Activated CD8-positive, alpha-beta memory T cell treated with anti-CD3 and anti-CD28 coated beads, Interleukin-2, amount 50 U/mL, for 24 hours (primary cell): Measurements from ENCODE around the gene ITPRIP.
A peak's percentile ranks its signal among the peaks of the same experiment; 100 is the strongest.

Experiments
- DNase-seq: peaks from one replicate; pipeline ENCODE4 v3.0.0-alpha.2; 2020; ENCODE audit errors: extremely low read depth

Gene ITPRIP

DNA sequence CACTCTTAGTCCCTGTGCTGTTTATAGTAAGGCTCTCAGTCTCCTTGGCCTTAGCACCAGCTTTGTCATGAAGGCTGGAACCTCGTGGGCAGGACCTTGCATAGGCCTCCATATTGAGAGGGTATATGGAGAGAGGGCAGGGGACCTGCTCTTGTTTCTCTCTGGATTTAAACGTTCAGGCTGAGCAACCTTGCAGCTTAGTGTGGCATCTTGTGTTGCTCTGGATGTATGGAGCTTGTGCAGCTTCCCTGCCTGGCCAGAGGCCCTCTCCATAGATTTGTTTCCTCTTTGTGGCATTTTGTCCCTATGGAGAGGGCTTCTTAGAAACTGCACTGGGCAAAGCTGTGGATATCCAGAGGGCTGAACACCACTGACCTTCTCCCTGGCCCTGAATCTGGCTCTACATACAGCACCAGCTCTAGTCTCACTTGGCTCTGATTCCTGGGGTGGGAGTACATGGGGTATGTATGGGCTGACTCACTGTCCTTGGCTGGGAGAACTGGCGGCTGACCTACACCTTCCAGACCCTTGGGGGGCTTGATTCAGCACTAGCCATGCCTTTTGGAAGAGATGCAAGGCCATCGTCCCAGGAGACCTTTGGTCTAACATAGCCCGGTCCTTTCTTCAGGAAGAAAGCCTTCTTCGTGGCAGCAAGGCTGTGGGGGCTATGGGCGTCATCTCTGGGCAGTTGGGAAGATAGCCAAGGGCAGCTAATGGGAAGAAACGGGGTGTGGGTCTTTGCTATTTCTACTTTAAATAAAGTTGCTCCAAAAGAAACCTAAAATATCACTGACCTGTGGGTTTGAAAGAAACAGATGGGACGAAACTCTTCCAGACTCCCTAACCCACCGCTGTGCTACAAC is 30.5 kb downstream of the ITPRIP start:
- no peak for DNase-seq

DNA sequence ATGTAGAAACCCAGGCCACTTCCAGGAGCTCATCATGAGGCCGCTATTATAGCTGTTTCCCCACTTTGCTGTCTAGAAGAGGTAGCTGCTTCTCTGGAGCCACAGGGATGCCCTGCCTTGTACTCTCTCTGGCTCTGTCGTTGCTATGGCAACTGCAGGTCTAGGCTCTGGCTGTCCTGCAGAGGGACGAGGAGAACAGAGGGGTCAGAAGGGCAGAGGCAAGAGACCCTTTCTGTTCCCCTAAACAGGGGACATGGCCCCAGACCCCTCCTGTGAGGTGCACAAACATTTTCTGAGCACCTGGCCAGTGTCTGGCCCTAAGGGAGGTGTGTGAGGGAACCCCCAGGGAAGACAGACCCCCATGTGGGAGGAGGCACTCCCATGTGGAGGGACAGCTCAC is 31.4 kb downstream of the ITPRIP start:
- no peak for DNase-seq

DNA sequence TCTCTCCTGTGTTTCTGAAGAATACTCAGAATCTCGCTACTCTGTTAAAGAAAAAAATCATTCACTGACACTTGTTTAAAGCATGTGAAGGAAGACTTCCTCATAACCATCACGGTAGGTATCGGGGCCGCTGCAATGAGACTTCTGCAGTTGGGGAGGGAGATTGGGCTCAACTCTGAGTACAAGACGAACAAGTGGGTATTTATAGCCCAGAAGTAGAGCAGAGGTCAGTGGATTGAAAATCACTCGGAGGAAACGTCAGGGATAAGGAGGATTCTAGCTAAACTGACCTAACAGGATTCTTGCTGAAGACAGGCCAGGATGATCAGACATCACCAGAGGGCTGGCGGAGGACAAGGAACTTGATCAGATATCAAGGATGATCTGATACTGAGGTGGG is 33.3 kb downstream of the ITPRIP start:
- no peak for DNase-seq

DNA sequence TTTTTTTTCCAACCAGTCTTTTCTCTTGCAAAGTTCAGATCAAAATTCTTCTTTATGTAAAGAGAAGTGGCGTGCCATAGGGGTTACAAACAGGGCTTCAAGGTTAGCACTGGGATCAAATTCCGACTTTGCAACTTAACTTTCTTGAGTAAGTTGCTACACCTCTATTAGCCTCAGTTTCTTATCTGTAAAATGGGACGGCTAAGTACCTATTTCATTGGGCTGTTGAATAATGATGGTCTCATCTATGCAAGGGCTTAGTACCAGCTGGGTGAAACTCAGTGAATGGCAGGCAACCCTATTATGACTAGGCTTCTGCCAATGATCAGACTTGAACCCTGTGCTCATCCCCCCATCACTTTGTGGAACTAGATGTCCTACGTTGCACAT is 33.9 kb downstream of the ITPRIP start:
- no peak for DNase-seq

DNA sequence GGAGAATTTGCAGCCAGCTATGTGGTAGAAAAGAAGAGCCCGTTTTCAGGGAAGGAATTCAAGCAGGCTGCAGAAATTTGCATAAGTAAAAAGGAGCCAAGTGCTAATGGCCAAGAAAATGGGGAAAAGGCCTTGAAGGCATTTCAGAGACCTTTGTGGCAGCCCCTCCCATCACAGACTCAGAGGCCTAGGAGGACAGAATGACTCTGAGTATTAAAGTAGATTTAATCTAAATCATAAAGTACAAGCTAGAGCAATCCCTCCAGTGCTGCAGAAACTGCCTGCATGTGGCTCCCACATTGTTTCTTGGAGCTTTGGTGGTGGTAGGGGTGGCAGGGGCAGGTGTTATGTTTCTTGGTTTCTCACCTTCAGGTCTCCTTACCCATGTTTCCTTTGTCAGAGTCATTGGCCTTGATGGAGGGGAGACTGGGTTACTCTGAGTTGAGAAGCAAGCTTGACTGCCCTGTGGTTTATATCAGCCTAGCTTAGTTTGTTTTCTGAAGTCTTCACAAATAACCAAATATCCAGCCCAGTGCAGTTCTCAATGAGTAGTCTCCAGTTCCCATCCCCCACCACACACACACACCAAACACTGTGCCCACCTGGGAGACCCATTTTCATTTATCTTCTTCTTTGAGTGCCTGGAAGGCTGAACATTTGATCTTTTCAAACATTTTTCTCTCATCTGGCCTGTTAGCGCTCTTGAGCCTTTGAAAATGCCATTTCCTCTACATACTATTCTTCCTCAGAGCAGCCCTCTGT is 34.5 kb downstream of the ITPRIP start:
- no peak for DNase-seq

DNA sequence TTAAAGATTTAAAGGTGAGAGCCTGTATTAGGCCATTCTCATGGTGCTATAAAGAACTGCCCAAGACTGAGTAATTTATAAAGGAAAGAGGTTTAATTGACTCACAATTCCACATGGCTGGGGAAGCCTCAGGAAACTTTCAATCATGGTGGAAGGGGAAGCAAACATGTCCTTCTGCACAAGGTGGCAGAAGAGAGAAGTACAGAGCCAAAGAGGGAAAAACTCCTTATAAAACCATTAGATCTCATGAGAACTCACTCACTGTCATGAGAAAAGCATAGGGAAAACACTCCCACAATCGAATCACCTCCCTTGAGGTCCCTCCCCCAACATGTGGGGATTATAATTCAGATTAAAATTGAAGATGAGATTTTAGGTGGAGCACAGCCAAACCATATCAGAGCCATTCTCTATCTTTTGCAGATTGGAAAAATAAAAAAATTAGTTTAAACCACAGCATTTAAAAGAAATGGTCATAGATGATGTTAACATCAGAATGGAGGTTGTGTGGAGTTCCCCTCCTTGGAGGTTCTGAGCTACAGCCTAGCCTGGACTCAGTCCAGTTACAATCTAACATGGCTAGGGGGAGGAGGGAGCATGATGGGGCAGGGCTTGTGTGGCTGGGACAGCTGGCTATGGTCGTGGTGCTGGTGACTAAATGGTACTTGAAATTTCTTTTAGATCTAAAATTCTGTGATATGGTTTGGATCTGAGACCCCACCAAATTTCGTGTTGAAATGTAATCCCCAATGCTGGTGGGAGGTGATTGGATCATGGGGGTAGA is 36.2 kb downstream of the ITPRIP start:
- no peak for DNase-seq

DNA sequence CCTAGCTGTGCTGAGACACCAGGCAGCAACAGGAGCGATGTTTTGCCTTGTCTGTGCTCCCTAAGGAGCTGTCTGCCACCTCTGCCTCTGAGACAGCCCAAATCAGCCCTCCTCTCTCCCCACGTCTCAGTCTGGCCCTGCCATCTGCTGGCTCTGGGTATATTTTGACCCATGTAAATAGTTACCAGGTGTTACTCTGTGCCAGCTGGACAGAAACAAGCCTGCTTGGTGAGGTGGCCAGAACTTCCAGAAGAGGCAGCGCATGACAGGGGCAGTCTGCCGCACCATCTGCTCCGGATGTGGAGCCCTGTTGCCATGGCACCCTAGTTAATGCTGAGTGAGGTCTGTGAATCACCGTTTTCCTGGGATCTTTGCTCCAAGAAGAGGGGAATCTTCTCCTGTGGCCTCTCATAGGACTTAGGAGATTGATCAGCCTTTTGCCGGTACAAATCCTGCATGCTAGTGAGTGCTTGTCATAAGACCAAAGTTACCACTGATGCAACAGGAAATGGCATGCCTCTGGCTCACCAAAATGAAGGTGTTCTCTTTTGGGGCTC is 37.5 kb downstream of the ITPRIP start:
- DNase-seq, result no peak

DNA sequence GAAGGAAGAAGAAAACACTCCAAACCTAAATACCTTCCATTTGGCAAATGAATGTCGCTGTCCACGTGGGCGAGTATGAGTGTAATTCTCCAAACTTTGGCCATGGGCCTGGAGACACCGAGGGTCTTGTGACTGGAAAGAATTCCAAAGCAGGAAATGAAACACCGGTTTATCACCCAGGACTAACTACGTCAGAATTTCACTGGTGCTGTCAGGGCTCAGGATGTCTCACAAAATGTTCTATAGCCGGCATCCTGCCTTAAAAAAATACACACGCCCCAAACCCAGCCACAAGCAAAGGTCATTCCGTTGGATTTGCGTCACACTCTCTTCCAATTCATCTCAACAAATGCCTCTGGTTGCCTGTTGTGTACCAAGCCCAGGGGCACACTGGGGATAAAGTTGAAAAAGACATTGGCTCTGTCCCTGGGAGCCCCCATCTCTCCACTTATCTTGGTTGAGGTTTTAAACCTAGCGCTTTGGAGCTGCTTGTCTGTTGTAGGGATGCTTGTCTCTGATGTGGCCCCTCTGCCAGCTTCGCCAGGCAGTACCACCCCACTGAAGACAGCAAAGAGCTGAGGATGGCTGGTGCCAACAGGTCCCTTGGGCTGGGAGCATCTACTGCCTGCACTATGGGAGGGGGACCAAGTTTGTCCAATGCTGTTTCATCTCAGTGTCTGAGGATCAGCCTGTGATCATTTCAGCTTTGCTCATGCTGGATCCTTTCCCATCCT is 38.1 kb downstream of the ITPRIP start:
- DNase-seq, result no peak

DNA sequence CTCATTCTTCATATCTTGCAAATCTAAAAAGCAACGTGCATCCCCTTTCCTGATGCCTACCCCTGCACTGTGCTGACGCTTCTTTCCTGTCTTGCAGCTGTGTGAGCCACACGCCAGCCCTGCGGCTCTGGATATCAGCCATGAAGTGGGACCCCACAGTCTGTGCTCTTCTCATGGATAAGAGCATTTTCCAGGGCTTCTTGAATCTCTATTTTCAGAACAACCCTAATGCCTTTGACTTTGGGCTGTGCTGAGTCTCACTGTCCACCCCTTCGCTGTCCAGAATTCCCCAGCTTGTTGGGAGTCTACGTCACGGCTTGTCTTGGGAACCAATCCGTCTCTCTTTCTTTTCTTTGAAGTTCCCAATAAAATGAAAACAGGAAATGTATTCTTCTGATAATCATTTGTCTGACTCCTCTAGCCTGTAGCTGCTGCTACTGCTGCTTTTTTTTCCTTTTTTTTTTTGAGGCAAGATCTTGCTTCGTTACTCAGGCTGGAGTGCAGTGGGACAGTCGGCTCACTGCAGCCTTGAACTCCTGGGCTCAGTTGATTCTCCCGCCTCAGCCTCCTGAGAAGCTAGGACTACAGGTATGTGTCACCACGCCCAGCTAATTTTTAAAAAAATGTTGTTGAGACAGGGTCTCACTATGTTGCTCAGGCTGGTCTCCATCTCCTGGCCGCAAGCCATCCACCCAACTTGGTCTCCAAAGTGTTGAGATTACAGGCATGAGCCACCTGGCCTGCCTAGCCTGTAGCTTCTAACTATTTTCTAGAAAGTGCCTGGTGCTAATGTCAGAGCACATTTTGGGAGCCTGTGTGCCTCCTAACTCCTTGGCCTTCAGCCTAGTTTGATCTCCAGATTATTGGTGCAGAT is 39.0 kb downstream of the ITPRIP start:
- no peak for DNase-seq

DNA sequence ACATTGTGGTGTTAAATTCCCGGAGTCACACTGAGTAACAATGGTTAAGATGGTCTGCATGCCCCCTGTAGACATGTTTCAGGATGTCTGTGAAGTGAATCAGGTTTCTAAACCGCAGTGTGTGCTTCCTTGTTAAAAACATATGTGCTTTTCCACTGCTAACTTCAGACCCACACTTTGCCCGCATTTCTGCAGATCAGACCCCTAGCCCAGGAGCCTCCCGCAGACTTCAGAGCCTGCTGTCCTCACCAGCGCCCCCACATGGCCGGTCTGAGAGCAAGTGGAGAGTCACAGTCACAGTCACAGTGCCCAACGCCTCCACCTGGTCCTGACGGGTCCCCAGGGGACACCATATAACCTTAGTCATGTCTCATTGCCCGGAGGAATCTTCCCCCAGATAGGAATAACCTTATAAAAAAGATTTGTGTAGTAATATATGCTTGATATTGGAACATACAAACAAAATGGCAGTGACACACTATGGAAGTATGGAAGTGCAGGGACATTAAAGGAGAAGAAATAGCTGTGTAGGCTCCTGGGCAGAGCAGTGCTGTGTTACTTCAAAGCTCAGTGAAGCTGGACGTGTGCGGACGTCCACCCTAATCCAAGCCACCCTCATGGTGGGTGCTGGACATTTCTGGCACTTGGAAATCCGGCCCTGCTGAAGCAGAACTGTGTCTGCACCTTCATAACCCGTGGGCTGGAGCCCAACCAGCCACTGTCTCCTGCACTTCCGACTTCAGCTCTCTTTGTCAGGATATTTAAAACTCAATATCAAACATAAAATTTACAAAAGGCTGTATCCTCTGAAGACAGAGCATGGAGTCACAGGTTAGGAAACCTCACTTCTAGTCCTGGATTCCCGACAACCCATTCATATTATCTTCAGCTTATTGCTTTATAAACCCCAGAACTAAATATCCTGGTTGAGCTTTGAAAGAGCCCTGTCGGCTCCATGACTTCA is 40.3 kb downstream of the ITPRIP start:
- no peak for DNase-seq

DNA sequence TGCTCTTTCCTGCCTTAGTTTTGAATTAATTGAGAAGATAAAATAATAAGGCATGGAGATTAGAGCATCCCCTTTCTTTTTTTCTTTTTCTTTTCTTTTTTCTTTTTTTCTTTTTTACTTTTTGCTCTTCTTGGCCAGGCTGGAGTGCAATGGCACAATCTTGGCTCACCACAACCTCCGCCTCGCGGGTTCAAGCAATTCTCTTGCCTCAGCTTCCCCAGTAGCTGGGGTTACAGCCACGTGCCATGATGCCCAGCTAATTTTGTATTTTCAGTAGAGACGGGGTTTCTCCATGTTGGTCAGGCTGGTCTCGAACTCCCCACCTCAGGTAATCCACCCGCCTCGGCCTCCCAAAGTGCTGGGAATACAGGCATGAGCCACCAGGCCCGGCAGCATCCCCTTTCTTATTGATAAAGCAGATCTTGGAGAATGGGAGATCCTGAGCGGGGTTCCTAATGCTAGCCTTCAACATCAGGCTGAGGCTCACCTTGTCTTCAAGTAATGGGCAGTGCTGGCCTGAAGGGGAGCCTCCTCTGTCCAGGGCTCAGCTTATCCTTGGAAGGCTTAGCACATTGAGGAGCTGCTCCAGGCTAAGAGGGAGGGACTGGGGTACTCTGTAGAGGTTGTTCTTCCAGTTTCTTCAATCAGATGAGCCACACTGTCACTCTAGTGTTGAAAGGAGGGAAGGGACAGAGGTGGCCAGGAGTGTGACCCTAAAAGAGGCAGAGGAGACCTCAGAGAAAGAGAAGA is 41.4 kb downstream of the ITPRIP start:
- DNase-seq, result no peak

DNA sequence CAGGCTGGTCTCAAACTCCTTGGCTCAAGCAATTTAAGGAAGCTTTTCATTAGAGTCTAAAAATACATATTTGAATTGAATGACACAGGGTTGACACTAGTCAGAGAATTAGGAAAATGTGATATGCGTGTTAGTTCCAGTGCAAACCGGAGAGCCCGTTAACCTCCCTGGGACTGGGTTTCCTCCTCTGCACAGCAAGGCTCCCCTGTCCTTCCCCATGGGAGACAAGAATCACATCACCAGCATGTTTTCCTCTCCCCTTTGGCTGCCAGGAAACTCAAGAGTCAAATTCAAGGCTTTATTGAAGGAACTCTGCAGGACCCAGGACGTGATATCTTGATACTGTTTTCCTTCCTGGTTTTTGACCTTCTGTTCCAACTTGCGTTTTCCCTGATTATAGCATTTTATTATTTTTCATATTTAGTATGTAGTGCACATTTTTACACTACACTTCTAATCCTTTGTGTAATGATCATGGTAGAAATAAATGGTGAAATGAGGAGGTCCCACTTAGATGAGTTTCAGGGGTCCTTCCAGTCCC is 44.4 kb downstream of the ITPRIP start:
- DNase-seq, result no peak

DNA sequence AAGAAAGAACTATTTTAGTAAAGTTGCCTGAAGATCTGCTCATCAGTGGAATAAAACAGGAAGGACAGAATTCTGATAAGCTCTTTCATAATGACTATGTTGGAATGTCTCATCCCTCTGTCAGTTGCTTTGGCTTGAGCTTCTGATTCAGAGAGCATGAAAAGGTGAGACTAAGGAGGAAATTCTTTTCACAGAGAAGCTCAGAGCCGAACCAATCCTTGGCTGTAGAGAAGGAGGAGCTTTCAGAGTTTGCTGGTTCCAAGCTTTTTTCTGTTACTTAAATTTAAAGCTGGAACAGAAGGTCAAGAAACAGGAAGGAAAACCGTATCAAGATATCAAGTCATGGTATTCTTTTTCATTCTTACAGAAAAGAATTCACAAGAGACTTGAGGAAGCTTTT is 45.3 kb downstream of the ITPRIP start:
- no peak for DNase-seq

DNA sequence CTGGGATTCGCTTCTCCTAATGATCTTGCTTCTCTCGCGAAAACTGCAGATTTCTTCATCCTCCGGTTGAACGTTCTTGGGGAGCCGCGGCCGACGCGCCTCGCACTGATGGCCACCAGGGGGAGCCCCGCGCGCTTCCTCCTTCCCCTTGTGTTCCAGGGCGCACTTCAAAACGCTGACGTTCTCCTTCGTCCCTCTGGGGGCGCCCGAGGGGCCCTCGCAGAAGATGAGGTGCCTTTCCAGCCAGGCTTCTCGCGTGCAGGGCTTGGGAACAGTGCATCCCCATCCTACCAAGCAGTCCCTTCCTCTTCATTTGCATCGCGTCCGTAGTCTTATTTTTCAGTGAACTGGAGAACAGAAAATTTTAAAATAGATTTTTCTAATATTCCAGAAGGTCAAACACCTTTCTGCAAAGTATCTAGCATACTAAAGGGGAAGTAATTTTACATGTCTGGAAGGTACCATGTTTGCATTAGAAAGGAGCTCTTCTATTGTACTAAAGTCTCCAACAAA is 46.8 kb downstream of the ITPRIP start:
- peak; percentile 65 for DNase-seq

DNA sequence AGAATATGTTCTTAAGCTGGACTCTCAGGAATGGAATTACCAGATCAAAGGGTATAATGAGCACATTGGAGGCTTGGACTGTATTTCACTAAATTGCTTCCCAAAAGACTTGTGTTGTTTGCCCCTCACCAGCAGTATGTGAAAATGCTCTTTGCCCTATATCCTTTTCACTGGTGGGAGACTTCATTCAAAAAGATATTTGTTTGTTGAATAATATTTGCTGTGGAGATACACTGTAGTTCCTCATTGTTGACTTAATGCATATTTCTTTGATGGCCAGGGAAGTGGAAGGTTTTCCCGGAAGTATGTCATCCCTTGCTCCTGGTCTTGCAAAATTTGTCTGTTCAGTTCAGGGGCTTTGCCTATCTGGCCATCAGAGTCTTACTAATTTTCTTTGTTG is 49.9 kb downstream of the ITPRIP start:
- no peak for DNase-seq

DNA sequence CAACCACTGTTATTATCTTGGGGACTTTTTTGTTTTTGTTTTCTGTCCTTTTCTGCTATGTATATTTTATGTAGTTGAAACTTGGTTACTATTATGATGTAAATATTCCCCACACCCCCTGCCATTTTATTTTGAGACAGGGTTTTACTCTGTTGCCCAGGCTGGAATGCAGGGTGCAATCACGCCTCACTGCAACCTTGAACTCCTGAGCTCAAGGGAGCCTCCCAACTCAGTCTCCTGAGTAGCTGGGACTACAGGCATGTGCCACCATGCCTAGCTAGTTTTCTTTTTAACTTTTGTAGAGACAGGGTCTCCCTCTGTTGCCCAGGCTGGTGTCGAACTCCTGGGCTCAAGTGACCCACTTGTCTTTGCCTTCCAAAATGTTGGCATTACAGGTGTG is 51.3 kb downstream of the ITPRIP start:
- no peak for DNase-seq

DNA sequence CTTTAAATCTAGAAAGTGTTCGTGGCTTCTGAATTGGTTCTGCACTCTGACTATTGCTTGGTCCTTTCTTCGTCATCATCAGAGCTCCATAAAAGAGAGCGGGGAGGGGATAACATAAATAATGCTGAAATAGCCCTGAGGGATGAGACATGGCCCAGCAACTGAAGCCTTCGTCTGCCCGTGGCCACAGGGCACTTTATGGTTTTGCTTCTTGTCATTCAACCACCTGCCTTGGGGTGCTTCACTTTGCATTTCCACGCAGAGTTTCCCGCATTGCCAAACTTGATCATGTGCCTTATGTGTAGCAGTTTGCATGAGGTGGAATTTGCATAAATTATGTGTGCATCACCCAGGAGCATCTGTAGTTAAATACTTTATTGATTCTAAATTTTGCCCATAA is 53.4 kb downstream of the ITPRIP start:
- no peak for DNase-seq

DNA sequence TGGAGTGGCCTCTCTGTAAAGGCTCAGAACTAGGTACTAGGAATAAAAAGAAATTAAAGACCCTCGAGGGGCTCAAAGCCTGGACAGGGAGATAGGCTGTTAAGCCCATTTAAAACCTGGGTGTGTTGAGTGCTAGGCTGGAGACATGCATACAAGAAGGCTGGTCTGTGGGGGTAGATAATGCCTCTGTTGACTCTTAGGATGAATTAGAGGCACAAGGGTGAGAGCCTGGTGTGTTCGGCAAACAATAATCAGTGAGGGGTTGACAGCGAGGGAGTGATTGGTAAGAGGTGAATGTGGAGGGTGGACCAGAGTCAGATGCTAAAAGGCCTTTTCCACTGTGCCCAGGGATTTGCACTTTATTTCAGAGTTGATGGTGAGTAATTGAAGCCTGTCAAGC is 56.6 kb downstream of the ITPRIP start:
- DNase-seq, result no peak
